ENCODE measurements around the gene BRF1.

DNA sequence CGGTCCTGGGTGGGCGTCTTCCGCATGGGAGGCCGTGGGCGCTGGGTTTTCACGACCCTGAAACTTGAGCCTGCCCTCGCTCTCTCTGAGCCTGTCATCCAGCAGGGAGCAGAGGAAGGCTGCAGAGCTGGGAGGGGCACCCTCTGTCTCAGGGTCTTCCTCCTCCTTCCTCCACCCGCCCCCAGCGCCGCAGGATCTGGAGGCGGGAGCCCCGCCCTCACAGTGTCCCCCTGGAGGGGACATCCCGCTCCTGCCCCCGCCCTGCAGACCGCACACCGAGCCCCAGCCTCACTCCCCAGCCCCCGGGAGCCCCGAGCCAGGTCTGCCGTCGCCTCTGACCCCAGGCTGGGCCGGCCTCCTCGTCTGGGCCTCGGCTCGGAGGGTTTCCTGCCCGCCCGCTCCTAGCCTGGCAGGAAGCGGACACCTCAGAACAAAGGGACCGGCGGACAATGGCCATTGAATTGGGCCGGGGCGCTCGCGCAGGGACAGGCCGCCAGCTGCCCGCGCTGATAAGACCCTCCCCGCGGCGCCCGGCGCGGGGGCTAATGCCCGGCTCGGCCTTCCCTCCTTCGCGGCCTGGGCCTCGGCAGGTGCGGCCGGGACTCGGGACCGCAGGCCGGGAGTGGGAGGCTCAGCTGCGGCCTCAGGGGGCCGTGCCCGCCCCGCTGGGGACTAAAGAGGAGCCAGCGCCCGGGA, 104.4 kb downstream of the BRF1 start:
- TF ChIP-seq, protein P1, sequence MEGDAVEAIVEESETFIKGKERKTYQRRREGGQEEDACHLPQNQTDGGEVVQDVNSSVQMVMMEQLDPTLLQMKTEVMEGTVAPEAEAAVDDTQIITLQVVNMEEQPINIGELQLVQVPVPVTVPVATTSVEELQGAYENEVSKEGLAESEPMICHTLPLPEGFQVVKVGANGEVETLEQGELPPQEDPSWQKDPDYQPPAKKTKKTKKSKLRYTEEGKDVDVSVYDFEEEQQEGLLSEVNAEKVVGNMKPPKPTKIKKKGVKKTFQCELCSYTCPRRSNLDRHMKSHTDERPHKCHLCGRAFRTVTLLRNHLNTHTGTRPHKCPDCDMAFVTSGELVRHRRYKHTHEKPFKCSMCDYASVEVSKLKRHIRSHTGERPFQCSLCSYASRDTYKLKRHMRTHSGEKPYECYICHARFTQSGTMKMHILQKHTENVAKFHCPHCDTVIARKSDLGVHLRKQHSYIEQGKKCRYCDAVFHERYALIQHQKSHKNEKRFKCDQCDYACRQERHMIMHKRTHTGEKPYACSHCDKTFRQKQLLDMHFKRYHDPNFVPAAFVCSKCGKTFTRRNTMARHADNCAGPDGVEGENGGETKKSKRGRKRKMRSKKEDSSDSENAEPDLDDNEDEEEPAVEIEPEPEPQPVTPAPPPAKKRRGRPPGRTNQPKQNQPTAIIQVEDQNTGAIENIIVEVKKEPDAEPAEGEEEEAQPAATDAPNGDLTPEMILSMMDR (conservative IDR thresholded peaks at IDR 0.05; ENCODE audit: low read depth, low read length): no peak
- TF ChIP-seq EZH2 (IDR thresholded peaks at IDR 0.05; ENCODE audit: borderline replicate concordance, low read depth, low read length, poor library complexity, severe bottlenecking): no peak

Data from A673 (cell line).